Keratinocyte (primary cell): ENCODE data around the gene ARHGAP22. TPM values are rescaled to one million over a fixed set of nuclear protein-coding genes. Genes with fewer than 3 reads are reported as not detected.

Experiments
- DNase-seq: peaks from one replicate; pipeline ENCODE4 v3.0.0-alpha.2; 2011; ENCODE audit warnings: low read depth, missing footprints, low spot score
- FAIRE-seq: peaks from 2 replicates; lab custom pipeline; 2011; peaks lifted over from hg19 to GRCh38; lab: Jason Lieb, UNC
- H2AFZ ChIP-seq: 2 replicates; pipeline ENCODE4 v1.6.0; 2012; ENCODE audit warnings: low read length, control low read depth, inconsistent platforms; ENCODE audit not compliant: control insufficient read depth
- H3K27ac ChIP-seq: 2 replicates; pipeline ENCODE4 v1.5.1; 2011; ENCODE audit warnings: low read length; ENCODE audit not compliant: control insufficient read depth, insufficient read depth
- H3K27me3 ChIP-seq: 3 replicates; pipeline ENCODE4 v1.6.0; 2011; ENCODE audit warnings: low read length; ENCODE audit not compliant: control insufficient read depth, insufficient read depth; ENCODE audit errors: extremely low read depth
- H3K36me3 ChIP-seq, 2 experiments: 2 replicates in 1 of 2; 3 replicates in 1 of 2; pipeline ENCODE4 v1.5.1; 2011; ENCODE audit warnings: low read length in 2 of 2, mild to moderate bottlenecking in 1 of 2; ENCODE audit not compliant: control insufficient read depth in 2 of 2, insufficient read depth in 2 of 2; ENCODE audit errors: extremely low read depth in 1 of 2
- H3K4me1 ChIP-seq: 3 replicates; pipeline ENCODE4 v1.5.1; 2011; ENCODE audit warnings: low read length; ENCODE audit not compliant: control insufficient read depth, insufficient read depth; ENCODE audit errors: extremely low read depth
- H3K4me2 ChIP-seq: 3 replicates; pipeline ENCODE4 v1.6.0; 2011; ENCODE audit warnings: low read depth, low read length; ENCODE audit not compliant: control insufficient read depth, insufficient read depth; ENCODE audit errors: extremely low read depth
- H3K4me3 ChIP-seq, 3 experiments: fragments of 200-600 bp in 1 of 3; sonication (generic) in 1 of 3; 2 replicates in 2 of 3; 3 replicates in 1 of 3; pipeline ENCODE4 v1.5.1; 2011 to 2016; ENCODE audit warnings: low read length in 3 of 3, mild to moderate bottlenecking in 3 of 3, control low read depth in 2 of 3, inconsistent platforms in 1 of 3, low read depth in 1 of 3, mixed read lengths in 1 of 3, mixed run types in 1 of 3, moderate library complexity in 1 of 3; ENCODE audit not compliant: control insufficient read depth in 2 of 3, insufficient read depth in 2 of 3; ENCODE audit errors: extremely low read depth in 1 of 3
- H3K79me2 ChIP-seq: 2 replicates; pipeline ENCODE4 v1.6.0; 2012; ENCODE audit warnings: low read length; ENCODE audit not compliant: control insufficient read depth, insufficient read depth
- H3K9ac ChIP-seq: 3 replicates; pipeline ENCODE4 v1.6.0; 2011; ENCODE audit warnings: low read length; ENCODE audit not compliant: control insufficient read depth, insufficient read depth; ENCODE audit errors: extremely low read depth
- H3K9me1 ChIP-seq: 3 replicates; pipeline ENCODE4 v1.6.0; 2011; ENCODE audit warnings: low read length; ENCODE audit not compliant: control insufficient read depth, insufficient read depth; ENCODE audit errors: extremely low read depth
- H3K9me3 ChIP-seq: 2 replicates; pipeline ENCODE4 v1.5.1; 2012; ENCODE audit warnings: low read depth, low read length; ENCODE audit not compliant: control insufficient read depth
- H4K20me1 ChIP-seq: 3 replicates; pipeline ENCODE4 v1.6.0; 2011; ENCODE audit warnings: low read length; ENCODE audit not compliant: control insufficient read depth, insufficient read depth; ENCODE audit errors: extremely low read depth
- CTCF ChIP-seq, 3 experiments: IDR thresholded peaks in 1 of 3; conservative IDR thresholded peaks in 1 of 3; optimal IDR thresholded peaks in 1 of 3; 2 replicates in 2 of 3; 3 replicates in 1 of 3; pipeline versions ENCODE3 to v1.5.1; 2011; ENCODE audit warnings: low read length in 3 of 3, mild to moderate bottlenecking in 3 of 3, moderate library complexity in 2 of 3, control low read depth in 1 of 3, inconsistent platforms in 1 of 3; ENCODE audit not compliant: insufficient read depth in 2 of 3; ENCODE audit errors: extremely low read depth in 1 of 3
- EZH2 ChIP-seq: IDR thresholded peaks from one replicate; pipeline ENCODE4 v1.6.1; 2012; ENCODE audit warnings: inconsistent platforms, mild to moderate bottlenecking, low read length, moderate library complexity
- dilution Hi-C: fragments of 300-500 bp; cut with MboI; formaldehyde crosslinking; loops from one replicate; pipeline ENCODE4 v1.7.0; 2020; ENCODE audit warnings: low sequenced_read_pairs; ENCODE audit not compliant: extremely low pct_ligation_motif_present
- polyA plus RNA-seq, 5 experiments: library from polyadenylated mRNA; depleted of rRNA in 3 of 5; stranded (reverse) in 3 of 5; stranded (forward) in 1 of 5; unstranded in 1 of 5; fragments of >200 nt; gene quantifications; 1 replicate in 1 of 5; 2 replicates in 3 of 5; 3 replicates in 1 of 5; pipeline versions ENCODE4 v1.2.1 to v1.2.3, GENCODE V29; 2011 to 2012; ENCODE audit warnings: missing spikeins in 2 of 5, low read depth in 1 of 5, low replicate concordance in 1 of 5

The ARHGAP22 gene
- polyA plus RNA-seq, 1 donor (not counting 4 experiments of a cell fraction or from before 2014, with no cell fraction given): 4.9 TPM

GRCh38 chr10:48529331-48529730, 75.5 kb downstream of the ARHGAP22 start:
- dilution Hi-C loops: no loop called here
- Histone ChIP-seq H3K4me3 (no peak overlapping the region), H4K20me1 (no peaks in the 10 kb centered on the region), H3K9me3 (no peaks in the 10 kb centered on the region), H3K4me2 (no peak overlapping the region), H2AFZ (no peak overlapping the region), H3K9me1 (no peaks in the 10 kb centered on the region), H3K79me2 (no peaks in the 10 kb centered on the region), H3K9ac (no peak overlapping the region), H3K27ac (no peak overlapping the region), H3K4me1 (no peaks in the 10 kb centered on the region), H3K27me3 (peaks cover 23% of the 10 kb centered on the region), H3K36me3 (no peaks in the 10 kb centered on the region)
- TF ChIP-seq EZH2: no peak
- TF ChIP-seq CTCF (optimal IDR thresholded peaks at IDR 0.05 in 1 of 3, IDR thresholded peaks at IDR 0.05 in 1 of 3, conservative IDR thresholded peaks at IDR 0.05 in 1 of 3; ENCODE audit: extremely low read depth in 1 of 3, insufficient read depth in 2 of 3, low read length in 3 of 3): no peak
- DNase-seq: no peak
- no peak for FAIRE-seq

GRCh38 chr10:48527756-48528155, 77.1 kb downstream of the ARHGAP22 start:
- Histone ChIP-seq H3K4me1 (peaks cover 5% of the 10 kb centered on the region), H2AFZ (no peak overlapping the region), H3K27ac (no peak overlapping the region), H3K4me2 (no peak overlapping the region), H3K9ac (no peak overlapping the region), H3K27me3 (peaks cover 33% of the 10 kb centered on the region), H4K20me1 (no peaks in the 10 kb centered on the region), H3K4me3 (no peak overlapping the region), H3K79me2 (no peaks in the 10 kb centered on the region), H3K36me3 (no peaks in the 10 kb centered on the region), H3K9me3 (no peaks in the 10 kb centered on the region), H3K9me1 (no peaks in the 10 kb centered on the region)
- dilution Hi-C loops: no loop called here
- DNase-seq: no peak
- no peak for FAIRE-seq
- no peak for TF ChIP-seq CTCF (optimal IDR thresholded peaks at IDR 0.05 in 1 of 3, IDR thresholded peaks at IDR 0.05 in 1 of 3, conservative IDR thresholded peaks at IDR 0.05 in 1 of 3; ENCODE audit: extremely low read depth in 1 of 3, insufficient read depth in 2 of 3, low read length in 3 of 3)
- TF ChIP-seq EZH2: no peak
